Right ventricle myocardium superior (tissue), 1 donor: Measurements from ENCODE around the gene ITPRID1. TPM values are rescaled to one million over a fixed set of nuclear protein-coding genes. Genes with fewer than 3 reads are reported as not detected.
A peak's percentile ranks its signal among the peaks of the same experiment; 100 is the strongest.
"Not testable (repeated sequence)": the region's sequence is repeated elsewhere in the genome, so short reads cannot be mapped to it uniquely, and the experiment has no call there.

ENCODE experiments used
- ATAC-seq: fragments of 200-7000 bp; cut with Tn5 transposase; one replicate; pipeline ENCODE4 v1.9.1; 2020; ENCODE audit warnings: mild to moderate bottlenecking; ENCODE audit not compliant: poor library complexity
- DNase-seq: peaks from one replicate; pipeline ENCODE4 v3.0.0-alpha.2; 2020
- intact Hi-C: fragments of 100-400 bp; cut with DNase I; formaldehyde crosslinking; loops from one replicate; pipeline ENCODE4 v1.11.2; 2022
- long read RNA-seq: library from polyadenylated mRNA; unstranded; transcript quantifications from one replicate; pipeline ENCODE4 v2.0.0, GENCODE V29; 2021
- total RNA-seq: library from RNA; stranded (reverse); fragmentation: NEBNext Ultra II Directional; extraction: Animal tissue kit (Norgen Biotek cat#: 25700); gene quantifications from one replicate; pipeline ENCODE4 v1.2.1, GENCODE V29; 2021
- donor health status: DM: no; HTN: yes; CAD: no; lungs with severe emphysema.

The ITPRID1 gene
- not detected for total RNA-seq
- long read RNA-seq, result 0 reads

DNA sequence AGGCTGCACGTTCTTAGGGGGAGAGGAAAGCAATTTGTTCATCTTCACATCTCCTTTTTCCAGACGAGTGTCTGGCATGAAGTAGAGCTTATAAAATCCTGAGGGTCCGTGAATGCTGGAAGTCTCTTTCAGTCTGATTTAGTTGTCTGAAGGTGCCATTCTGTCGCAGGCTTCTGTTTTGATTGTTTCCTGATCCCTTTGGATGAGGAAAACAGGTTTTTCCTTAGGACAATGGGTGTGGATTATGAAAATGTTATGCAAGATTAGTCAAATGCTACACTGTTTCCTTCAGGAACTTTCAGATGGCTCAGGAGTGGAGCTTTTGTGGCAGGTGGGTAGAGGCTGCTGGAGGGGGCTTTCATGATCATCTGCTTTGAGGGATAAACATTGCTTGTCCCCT is at the start of gene ITPRID1:
Gene ITPRID1 (plus strand): TSS at position 301 of the 400 bp plus-strand sequence. CDS start 38,935 bp downstream, outside the sequence.
- intact Hi-C loops, result no loop called here
- DNase-seq (no peak), ATAC-seq (no peak)

DNA sequence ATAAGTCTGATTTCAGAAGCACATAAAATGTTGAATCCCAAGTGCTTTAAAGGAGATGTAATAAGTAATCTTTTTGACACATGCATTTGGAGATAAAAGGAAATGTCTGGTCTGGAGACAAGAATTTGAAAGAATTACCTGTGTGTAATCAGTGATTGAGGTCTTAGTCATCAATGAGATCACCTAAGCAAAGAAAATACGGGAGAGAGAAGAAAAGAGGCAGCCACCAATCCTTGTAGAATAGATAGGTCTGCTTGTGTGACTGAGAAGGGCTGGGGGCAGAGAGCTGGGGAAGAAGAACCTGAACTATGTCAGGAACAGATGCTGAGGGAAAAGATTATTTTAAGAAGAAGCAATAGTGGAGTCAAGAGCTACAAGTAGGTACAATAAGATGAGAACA is 49.3 kb upstream of the ITPRID1 start:
- no peak for DNase-seq
- no peak for ATAC-seq
- intact Hi-C loops, result no loop called here

DNA sequence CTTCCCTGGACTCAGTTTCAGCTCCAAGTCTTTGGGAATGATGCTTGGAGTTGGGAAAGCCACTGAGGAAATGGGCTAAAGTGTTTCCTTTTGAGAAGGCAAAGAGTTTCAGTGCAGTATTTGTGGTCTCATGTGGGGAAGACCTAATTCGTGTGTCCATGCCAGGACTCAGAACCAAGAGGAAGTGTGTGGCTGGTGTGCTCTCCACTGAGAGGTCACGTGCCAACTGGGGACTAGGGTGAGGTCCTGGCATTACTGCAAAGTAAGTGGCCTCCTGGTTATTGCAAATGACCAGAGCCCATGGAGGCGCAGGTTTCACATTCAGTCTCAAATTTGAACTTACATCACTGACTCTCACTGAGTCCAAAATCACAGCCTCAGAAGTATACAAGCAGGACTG is 48.6 kb upstream of the ITPRID1 start:
- intact Hi-C loops, result no loop called here
- no peak for DNase-seq
- ATAC-seq, result no peak

DNA sequence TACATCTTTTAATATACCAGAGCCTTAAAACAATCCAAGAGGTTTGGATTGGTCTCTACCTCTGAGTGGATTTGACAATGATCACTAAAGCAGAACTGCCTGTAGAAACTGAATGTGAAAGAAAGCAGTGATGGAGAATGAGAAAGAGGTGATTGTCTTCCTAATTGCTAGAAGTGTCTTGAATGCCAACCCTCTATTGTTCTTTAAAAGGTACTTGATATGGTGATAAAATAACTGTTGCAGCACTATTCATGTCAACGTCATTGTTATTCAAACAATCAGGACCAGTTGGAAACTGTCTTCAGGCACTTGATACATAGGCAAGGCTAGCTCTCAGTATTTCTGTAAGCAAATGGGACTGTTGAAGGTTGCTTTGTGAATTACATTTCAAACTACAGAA is 47.9 kb upstream of the ITPRID1 start:
- intact Hi-C loops, result no loop called here
- DNase-seq (no peak), ATAC-seq (no peak)

DNA sequence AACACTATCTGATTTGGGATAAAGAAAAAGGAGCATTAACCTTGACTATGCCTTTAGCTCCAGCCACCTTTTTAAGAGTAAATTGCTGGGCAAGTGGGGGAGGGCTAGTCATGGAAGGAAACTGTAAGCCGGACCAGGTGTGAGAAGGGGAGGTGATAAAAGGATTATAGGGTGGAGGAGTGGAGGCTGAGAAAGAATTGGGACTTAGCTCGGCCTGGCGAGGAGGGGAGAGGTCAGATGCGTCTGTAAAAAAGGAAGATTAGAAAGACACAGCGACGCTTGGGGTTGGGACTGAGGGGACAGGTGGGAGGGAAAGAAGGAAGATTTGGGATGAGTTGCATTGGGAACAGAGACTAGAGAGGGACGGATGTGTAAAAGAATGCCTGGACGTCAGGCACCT is 43.0 kb upstream of the ITPRID1 start:
- ATAC-seq, intact Hi-C loops, DNase-seq: not testable (repeated sequence)

DNA sequence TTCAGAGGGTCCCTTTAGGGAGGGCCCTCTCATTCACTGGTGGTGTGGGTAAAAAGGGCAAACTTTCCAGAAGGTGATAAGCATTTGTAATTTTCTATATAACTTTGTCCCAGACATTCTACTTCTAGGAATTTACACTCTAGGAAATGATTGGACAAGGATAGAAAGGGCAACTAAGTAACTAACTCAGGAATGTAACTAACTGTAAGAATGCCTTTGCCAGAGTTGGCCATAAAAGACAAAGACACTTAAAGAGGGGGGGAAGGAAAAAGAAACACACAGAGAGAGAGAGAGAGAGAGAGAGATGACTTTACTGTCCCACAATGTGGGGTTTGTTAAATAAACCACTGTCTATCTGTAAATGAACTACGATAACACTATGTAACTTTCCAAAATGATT is 38.5 kb upstream of the ITPRID1 start:
- intact Hi-C loops, result no loop called here
- ATAC-seq (no peak), DNase-seq (no peak)

DNA sequence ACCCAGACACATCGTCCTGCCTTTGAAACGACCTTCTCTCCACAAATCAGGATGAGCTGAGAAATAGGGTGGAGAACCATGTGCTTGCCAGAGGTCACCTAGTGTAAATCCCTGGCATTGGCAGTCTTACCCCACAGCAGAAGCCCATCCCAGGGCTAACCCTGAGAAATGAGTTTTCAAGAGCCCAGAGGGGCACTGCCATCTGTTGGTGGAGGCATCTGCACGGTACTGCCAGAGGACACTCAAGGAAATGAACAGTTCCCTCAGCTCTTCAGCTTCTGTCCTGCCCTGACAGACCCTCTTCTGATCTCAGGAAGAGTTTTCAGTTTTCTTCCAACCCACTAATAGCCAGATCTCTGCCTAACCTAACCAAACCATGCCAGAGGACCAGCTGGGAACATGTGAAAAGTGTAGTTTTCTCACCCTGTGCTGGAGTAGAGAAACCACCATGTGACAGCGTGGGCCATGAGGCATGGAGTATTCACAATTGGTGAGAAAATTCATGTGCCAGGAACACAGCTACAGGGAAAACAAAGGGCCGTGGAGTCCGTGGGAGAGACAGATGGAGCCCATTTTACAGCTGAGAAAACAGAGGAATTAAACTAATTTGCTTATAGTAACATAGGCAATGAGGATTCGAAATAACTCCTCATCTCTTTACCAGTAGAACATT is 37.7 kb upstream of the ITPRID1 start:
- DNase-seq (no peak), ATAC-seq (no peak)
- intact Hi-C loops, result no loop called here

DNA sequence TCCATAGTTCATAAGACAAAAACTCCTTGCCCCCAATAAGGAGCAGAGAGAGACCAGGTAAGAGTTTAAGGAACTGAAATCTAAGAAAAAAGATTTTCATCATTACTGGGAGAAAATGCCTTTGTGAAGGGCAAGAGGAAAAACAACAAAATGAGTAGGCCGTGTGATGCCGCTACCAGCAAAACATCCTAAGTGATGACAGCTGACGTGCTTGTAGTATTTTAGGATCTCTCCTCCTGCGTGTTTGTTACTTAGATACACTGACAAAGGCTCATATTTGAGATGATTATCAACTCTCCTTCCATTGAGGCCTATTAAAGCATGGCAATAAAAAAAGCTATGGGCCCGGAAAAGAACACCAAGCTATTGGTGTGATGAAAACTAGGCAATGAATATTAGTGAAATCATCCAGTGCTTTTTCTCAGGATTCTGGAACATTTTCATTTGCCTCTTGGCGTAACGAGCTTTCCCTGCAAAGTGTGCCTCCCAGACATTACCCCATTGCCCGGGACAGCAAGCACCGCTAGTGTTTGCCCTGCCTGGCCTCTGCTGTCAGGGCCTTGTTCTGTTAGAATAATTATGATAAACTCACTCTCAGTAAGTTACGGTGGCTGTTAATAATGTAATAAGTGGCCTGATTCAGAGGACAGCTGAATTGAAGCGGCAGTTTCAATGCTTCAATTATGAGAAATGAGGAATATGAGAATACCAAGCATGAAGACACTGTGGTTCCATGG is 36.8 kb upstream of the ITPRID1 start:
- DNase-seq, result no peak
- ATAC-seq, result no peak
- intact Hi-C loops, result no loop called here

DNA sequence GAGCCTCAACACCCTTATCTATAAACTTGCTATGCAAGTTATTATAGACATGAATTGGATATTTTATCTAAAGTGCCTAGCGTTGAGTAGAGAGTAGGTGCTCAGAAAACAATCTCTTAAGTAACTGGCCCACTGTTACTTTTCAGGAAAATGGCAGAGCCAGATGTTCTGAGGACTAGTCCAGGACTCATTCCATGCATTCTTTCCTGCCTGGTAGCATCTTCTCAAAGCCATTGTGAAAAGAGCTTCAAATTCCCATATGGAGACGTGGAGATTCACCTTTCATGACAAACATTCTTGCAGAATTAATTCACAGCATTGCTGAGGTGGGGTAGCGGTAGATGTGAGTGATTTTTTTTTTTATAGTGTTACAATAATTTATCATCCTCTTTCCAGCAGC is 35.9 kb upstream of the ITPRID1 start:
- DNase-seq, result no peak
- intact Hi-C loops, result no loop called here
- no peak for ATAC-seq

DNA sequence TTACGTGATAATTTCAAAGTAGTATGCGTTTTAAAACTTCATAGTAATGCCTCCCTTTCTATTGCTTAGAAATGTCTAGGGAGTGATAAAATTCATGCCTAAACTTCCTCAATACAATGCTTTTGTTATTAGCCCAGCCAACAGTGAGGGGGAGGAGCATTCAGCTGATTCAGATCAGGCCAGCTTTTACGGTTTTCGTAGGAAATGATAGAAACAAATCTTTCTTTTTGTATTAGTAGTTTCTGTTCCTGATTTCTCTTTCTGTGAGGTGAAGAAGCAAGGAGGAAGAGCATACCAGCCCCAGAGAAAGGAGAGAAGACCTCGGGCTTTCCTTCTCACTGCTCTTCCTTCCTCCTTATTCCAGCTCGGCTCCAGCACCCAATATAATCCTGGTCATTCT is 35.2 kb upstream of the ITPRID1 start:
- DNase-seq, result no peak
- intact Hi-C loops, result no loop called here
- no peak for ATAC-seq

DNA sequence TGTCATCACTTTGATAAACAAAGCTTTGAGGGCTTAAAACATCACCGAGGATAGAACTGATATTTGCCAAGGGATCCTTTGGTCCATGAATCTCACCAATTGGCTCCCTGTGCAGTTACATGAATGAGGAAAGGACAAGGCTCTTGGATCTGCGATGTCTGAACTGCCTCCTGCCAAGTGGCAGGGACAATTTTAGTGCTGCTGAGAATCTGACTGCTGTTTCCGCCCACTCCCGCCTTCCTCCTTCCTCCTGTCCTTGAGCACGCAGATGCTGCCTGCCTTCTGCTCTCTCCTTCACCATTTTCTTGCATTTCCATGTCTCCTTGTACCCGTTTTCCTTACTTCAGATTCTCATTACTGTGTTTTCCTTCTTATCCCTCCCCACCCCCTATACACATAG is 26.8 kb upstream of the ITPRID1 start:
- ATAC-seq (no peak), DNase-seq (no peak)
- intact Hi-C loops, result no loop called here

DNA sequence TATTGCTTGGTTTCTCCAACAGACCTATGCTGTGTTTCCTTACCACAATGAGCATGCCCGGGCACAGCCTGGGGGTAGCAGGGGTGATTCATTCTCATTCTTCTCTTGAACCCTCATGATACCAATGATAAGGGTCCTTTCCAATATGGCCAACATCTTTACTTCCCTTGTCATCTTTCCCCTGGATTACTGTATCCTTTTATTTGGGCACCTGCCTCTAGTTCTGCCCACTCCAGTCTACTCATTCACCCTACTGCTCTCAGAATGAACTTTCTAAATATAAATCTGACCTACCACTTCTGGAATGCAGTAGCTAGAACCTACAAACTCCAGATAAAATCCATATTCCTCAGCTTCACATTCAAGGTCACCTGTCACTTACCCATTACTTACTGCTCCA is 26.4 kb upstream of the ITPRID1 start:
- ATAC-seq (no peak), DNase-seq (no peak)
- intact Hi-C loops, result no loop called here

DNA sequence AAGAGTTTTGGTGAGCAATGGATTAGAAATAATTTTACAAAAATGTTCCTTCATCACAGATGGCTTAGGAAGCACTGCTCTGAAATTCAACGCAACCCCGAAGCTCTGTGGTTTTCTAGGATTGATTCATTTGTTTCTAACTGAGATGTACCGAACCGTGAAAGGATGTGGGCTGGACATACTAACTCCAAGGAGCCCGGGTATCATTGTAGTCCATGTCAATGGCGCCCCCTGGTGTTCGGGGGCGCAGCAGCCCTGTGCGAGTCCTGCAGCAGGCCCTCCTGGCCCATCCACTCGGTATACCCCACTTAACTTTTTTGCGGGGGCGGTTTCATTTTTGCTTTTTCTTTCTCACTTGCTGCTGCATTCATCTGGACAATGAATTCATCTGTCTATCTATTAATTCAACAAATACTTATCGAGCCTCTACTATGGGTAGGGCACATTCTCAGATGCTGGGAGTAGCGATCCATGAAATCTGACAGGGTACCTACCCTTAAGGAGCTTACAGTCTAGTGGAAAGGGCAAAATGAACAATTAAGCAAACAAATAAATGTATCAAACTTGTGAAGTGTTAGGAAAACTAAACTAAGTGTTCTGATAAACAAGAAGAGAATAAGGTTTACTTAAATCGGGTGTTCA is 25.2 kb upstream of the ITPRID1 start:
- peak; percentile 57 for DNase-seq
- no peak for ATAC-seq
- intact Hi-C loops, result no loop called here

DNA sequence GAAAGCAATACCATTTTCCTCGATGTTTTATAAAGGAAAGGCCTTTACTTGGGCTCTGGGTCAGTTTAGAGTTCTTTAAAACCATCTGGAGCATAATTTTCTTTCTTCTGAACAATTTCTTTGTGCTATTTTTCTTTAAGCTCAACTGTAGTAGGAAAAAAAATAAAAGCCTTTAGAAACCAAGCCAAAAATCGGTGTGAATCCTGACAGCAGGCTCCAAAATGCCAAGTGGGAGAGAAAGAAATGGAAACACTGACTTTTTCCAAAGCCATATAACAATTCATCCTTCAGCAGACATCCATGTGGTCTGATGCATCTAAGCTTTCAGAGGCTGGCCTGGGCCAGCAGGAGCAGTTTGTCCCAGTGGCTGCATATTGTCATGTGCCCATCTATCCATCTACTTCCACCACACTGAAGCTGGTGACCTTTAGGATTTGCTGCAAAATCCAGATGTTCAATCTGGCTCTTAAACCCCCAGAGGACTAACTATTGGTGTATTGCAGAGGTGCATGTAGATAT is 23.0 kb upstream of the ITPRID1 start:
- DNase-seq (no peak), ATAC-seq (no peak)
- intact Hi-C loops, result no loop called here

DNA sequence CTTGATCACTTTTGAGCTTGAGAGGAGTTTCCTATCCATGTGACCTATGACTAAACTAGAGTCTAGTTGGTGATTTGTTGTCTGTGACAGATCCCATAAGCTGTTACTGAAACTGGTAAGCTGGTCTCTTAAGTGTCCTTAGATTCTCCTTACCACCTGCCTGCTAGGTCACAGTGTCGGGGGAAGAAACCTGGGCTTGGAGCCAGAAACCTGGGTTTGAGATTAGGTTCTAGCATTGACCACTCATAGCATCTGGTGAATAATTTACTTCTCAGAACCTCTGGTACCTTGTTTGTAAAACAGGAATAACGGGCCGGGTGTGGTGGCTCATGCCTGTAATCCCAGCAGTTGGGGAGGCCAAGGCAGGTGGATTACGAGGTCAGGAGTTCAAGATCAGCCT is 21.8 kb upstream of the ITPRID1 start:
- intact Hi-C loops, result no loop called here
- no peak for DNase-seq
- ATAC-seq, result no peak

DNA sequence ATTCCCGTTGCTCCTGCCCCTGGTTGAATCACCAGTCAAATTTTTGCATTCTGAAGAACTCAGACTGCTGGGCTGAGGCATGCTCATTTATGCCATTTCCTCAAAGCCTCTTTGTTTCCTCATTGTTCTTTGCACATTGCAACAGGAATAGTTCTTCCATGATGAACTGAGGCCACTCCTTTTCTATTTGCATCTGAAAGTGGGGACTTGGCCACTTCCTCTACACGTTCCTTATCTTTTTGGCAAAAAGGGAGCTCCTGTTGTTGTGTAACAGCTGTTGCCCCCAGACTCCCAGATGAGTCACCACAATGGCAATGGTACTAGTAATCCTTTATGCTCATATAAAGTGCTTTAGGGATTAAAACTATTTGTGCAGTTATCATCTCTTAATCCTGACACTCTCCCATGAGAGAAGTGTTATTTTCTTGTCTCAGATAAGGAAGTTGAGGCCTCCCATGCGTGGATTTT is 20.1 kb upstream of the ITPRID1 start:
- ATAC-seq (peak; percentile 57), DNase-seq (no peak)
- intact Hi-C loops, result no loop called here

DNA sequence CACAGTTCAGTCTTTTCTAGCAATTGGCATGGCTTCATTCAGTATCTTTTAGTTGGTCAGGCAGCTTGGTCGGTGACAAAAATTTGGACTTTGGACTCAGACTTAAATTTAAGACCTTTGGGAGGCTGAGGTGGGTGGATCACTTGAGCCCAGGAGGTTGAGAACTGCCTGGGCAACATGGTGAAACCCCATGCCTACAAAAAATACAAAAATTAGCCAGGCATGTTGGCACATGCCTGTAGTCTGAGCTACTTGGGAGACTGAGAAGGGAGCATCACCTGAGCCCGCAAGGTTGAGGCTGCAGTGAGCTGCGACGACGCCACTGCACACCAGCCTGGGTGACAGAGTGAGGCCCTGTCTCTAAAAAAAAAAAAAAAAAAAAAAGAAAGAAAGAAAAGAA is 19.5 kb upstream of the ITPRID1 start:
- intact Hi-C loops, result no loop called here
- DNase-seq (no peak), ATAC-seq (no peak)

DNA sequence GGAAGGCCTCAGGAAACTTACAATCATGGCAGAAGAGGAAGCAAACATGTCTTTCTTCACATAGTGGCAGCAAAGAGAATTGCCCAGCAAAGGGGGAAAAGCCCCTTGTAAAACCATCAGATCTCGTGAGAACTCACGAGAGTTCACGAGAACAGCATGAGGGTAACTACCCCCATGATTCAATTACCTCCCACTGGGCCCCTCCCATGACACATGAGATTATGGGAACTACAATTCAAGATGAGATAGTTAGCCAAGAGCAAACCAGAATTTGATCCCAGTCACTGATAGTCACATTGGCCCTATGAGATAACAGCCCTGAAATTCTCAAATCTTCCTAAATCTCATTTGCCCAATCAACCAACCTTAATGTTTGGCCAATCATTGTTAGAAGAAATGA is 18.2 kb upstream of the ITPRID1 start:
- no peak for DNase-seq
- intact Hi-C loops, result no loop called here
- ATAC-seq, result no peak

DNA sequence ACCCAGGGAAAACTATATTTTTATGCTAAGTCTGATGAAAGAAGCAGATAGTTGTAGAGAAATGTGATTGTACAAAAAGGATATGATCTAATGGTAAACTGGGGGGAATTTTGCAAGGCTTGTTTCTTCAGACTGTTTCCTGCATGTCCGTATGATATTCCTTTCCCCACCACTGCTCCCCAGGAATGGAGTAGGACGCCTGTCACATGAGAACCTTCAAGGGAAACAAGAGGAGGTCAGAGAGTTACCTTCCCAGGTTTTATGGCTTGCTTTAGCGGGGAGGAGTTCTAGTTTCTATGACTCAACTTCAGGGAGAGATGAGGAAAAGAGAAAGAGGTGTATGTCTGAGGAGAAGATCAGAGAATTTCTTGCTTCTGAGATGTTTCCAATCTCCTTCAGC is 16.4 kb upstream of the ITPRID1 start:
- no peak for ATAC-seq
- no peak for DNase-seq
- intact Hi-C loops, result no loop called here

DNA sequence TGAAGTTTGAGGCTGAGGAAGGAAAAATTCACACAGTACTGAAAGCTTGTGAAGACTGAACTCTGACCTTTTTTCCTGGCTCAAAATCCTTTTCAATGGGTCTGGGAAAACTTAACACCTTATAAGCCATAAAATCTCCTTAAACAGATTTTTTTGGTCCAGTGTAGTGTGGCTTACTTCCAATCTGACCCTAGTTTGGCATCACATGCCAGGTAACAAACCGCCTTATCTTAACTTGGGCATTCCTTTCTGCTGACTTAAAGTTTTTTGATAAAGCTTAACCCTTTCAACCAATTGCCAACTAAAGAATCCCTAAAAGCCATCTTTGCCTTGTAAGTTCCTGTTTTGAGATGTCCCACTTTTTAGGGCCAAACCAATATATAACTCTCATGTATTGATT is 13.2 kb upstream of the ITPRID1 start:
- intact Hi-C loops, result no loop called here
- ATAC-seq (no peak), DNase-seq (no peak)
